Posterior cingulate gyrus (tissue), 11 donors: ENCODE results near the gene SETBP1.

Experiments
- DNase-seq, 10 donors: peaks; one replicate each; pipeline versions ENCODE4 v3.0.0 to v3.0.0-alpha.2; 2020 to 2021; ENCODE audit warnings: mixed read lengths in 3 of 10
- intact Hi-C: fragments of 100-400 bp; cut with DNase I; formaldehyde crosslinking; loops from one replicate; pipeline ENCODE4 v1.15.1; 2023

The SETBP1 gene

GRCh38 chr18:44834867-44835469 lies 154.3 kb downstream of the SETBP1 start:
- DNase-seq: no peak
- intact Hi-C loops: no loop called here

GRCh38 chr18:44835703-44836102 lies 155.0 kb downstream of the SETBP1 start:
- intact Hi-C loops: no loop called here

GRCh38 chr18:44836263-44836662 lies 155.6 kb downstream of the SETBP1 start:
- intact Hi-C loops: no loop called here
- no peak for DNase-seq

More at GRCh38 chr18:44835703-44836102, 155.0 kb downstream of the SETBP1 start:
- DNase-seq: peak in 1 of 10 donors; percentile 20

- no peak for DNase-seq
- intact Hi-C loops: no loop called here
Observed at GRCh38 chr18:44837482-44838180, 156.9 kb downstream of the SETBP1 start.

GRCh38 chr18:44838971-44839666 lies 158.4 kb downstream of the SETBP1 start:
- intact Hi-C loops: no loop called here
- DNase-seq: peak in 9 of 10 donors; percentile 32 to 90 (median 51)

GRCh38 chr18:44840058-44840790 lies 159.5 kb downstream of the SETBP1 start:
- DNase-seq: no peak
- intact Hi-C loops: no loop called here

- DNase-seq: no peak
- intact Hi-C loops: no loop called here
Observed at GRCh38 chr18:44841221-44841620, 160.5 kb downstream of the SETBP1 start.

- intact Hi-C loops: no loop called here
- DNase-seq: no peak
Observed at GRCh38 chr18:44841752-44842587, 161.3 kb downstream of the SETBP1 start.

GRCh38 chr18:44842588-44843412 lies 162.1 kb downstream of the SETBP1 start:
- no peak for DNase-seq
- intact Hi-C loops: no loop called here

- no peak for DNase-seq
- intact Hi-C loops: no loop called here
Observed at GRCh38 chr18:44844486-44844885, 163.8 kb downstream of the SETBP1 start.

- no peak for DNase-seq
- intact Hi-C loops: loop anchor here (5.0 kb wide), 1 partner anchor 1049 kb away; no protein-coding TSS in a partner anchor
Observed at GRCh38 chr18:44846450-44846849, 165.8 kb downstream of the SETBP1 start.

- intact Hi-C loops: loop anchor here (5.0 kb wide), 1 partner anchor 1051 kb away; no protein-coding TSS in a partner anchor
- DNase-seq: no peak
Observed at GRCh38 chr18:44848644-44849335, 168.1 kb downstream of the SETBP1 start.

- DNase-seq: no peak
- intact Hi-C loops: loop anchor here (5.0 kb wide), 1 partner anchor 1052 kb away; no protein-coding TSS in a partner anchor
Observed at GRCh38 chr18:44849361-44849760, 168.7 kb downstream of the SETBP1 start.

GRCh38 chr18:44850001-44850400 lies 169.3 kb downstream of the SETBP1 start:
- DNase-seq: no peak
- intact Hi-C loops: loop anchor here (10.0 kb wide), 1 partner anchor 105 kb away; no protein-coding TSS in a partner anchor

- peak in 1 of 10 donors; percentile 56 for DNase-seq
- intact Hi-C loops: loop anchor here (10.0 kb wide), 1 partner anchor 103 kb away; no protein-coding TSS in a partner anchor
Observed at GRCh38 chr18:44851856-44852621, 171.4 kb downstream of the SETBP1 start.

- intact Hi-C loops: loop anchor here (10.0 kb wide), 1 partner anchor 102 kb away; no protein-coding TSS in a partner anchor
- no peak for DNase-seq
Observed at GRCh38 chr18:44852818-44853217, 172.1 kb downstream of the SETBP1 start.

GRCh38 chr18:44853430-44853829 lies 172.7 kb downstream of the SETBP1 start:
- intact Hi-C loops: loop anchor here (10.0 kb wide), 1 partner anchor 101 kb away; no protein-coding TSS in a partner anchor
- no peak for DNase-seq
